Panc1 (cell line): Measurements from ENCODE around the gene DAPK1. TPM values are rescaled to one million over a fixed set of nuclear protein-coding genes. Genes with fewer than 3 reads are reported as not detected.
"Not testable (repeated sequence)": the region's sequence is repeated elsewhere in the genome, so short reads cannot be mapped to it uniquely, and the experiment has no call there.

Source experiments
- ATAC-seq: fragments of 200-7000 bp; cut with Tn5 transposase; 2 replicates; pipeline ENCODE4 v1.9.1; 2020; ENCODE audit warnings: mild to moderate bottlenecking, moderate library complexity
- BruUV-seq: library from RNA; stranded (reverse); fragments of 400-500 nt; replicated peaks from 2 replicates; lab custom pipeline; 2021; lab: Mats Ljungman, UMichigan
- CTCF ChIA-PET: fragments of 300-600 bp; sonication (Branson Sonifier 250); formaldehyde crosslinking; loops from one replicate; lab custom pipeline; 2022; ENCODE audit warnings: antibody characterized with exemption; lab: Charles Lee
- POLR2A ChIA-PET: fragments of 300-600 bp; sonication (Branson Sonifier 250); formaldehyde crosslinking; loops from one replicate; lab custom pipeline; 2022; ENCODE audit warnings: antibody characterized with exemption; lab: Charles Lee
- DNase-seq: peaks from one replicate; pipeline ENCODE4 v3.0.0-alpha.2; 2010; ENCODE audit warnings: low read depth, low spot score
- H3K27ac ChIP-seq: 2 replicates; pipeline ENCODE4 v1.5.1; 2011; ENCODE audit warnings: mild to moderate bottlenecking, low read length, inconsistent platforms
- H3K27me3 ChIP-seq: fragments of 200-500 bp; sonication (Bioruptor generic); 2 replicates; pipeline ENCODE4 v1.6.0; 2014; ENCODE audit warnings: low read length, inconsistent platforms; ENCODE audit not compliant: control insufficient read depth, insufficient read depth
- H3K36me3 ChIP-seq: fragments of 200-500 bp; sonication (Bioruptor generic); 2 replicates; pipeline ENCODE4 v1.5.1; 2014; ENCODE audit warnings: inconsistent platforms, mild to moderate bottlenecking, low read length, moderate library complexity; ENCODE audit not compliant: control insufficient read depth, insufficient read depth
- H3K4me1 ChIP-seq: 2 replicates; pipeline ENCODE4 v1.5.1; 2011; ENCODE audit warnings: inconsistent platforms, mild to moderate bottlenecking, low read length, moderate library complexity; ENCODE audit not compliant: control insufficient read depth, insufficient read depth
- H3K4me3 ChIP-seq, 2 experiments: 2 replicates each; pipeline ENCODE4 v1.5.1; 2011 to 2012; ENCODE audit warnings: low read depth in 2 of 2, low read length in 2 of 2, mild to moderate bottlenecking in 2 of 2, inconsistent platforms in 1 of 2, moderate library complexity in 1 of 2
- H3K9me3 ChIP-seq: fragments of 200-500 bp; sonication (Bioruptor generic); 2 replicates; pipeline ENCODE4 v1.5.1; 2014; ENCODE audit warnings: low read depth, mild to moderate bottlenecking, inconsistent platforms, low read length, moderate library complexity; ENCODE audit not compliant: control insufficient read depth, insufficient read depth
- POLR2AphosphoS5 ChIP-seq: IDR thresholded peaks from 2 replicates; pipeline ENCODE4 v1.6.1; 2012; ENCODE audit warnings: mild to moderate bottlenecking, low read depth, low read length, moderate library complexity
- SIN3A ChIP-seq: IDR thresholded peaks from 2 replicates; pipeline ENCODE4 v1.6.1; 2012; ENCODE audit warnings: low read depth, mild to moderate bottlenecking, low read length, moderate library complexity, borderline replicate concordance; ENCODE audit not compliant: insufficient read depth
- TCF7L2 ChIP-seq: IDR thresholded peaks from 2 replicates; pipeline ENCODE4 v1.6.1; 2011; ENCODE audit warnings: mild to moderate bottlenecking, low read depth, low read length, inconsistent platforms
- in situ Hi-C: cut with HindIII; loops from 2 replicates; pipeline ENCODE4 v1.10.0; 2016; ENCODE audit warnings: low sequenced_read_pairs, low pct_unique_long_range_greater_than_20kb
- intact Hi-C: fragments of 100-400 bp; cut with micrococcal nuclease; formaldehyde crosslinking; loops from one replicate; pipeline ENCODE4 v1.10.0; 2022; ENCODE audit not compliant: unreplicated experiment
- total RNA-seq: library from RNA; stranded (reverse); gene quantifications from one replicate; pipeline ENCODE4 v1.2.1, GENCODE V29; 2021; ENCODE audit not compliant: unreplicated experiment
- TF ChIP-seq, protein P1 (sequence below), 2 experiments: IDR thresholded peaks; 2 replicates each; pipeline ENCODE4 v1.6.1; 2011 to 2012; ENCODE audit warnings: low read depth in 2 of 2, control low read depth in 1 of 2, low read length in 1 of 2, mild to moderate bottlenecking in 1 of 2, moderate library complexity in 1 of 2; ENCODE audit not compliant: insufficient read depth in 1 of 2
- TF ChIP-seq, protein P2 (sequence below): fragments of 450-650 bp; IDR thresholded peaks from 2 replicates; pipeline ENCODE4 v1.5.1; 2017; ENCODE audit warnings: mild to moderate bottlenecking

The DAPK1 gene
- total RNA-seq, 1 experiment from 2014 or later: 0.87 TPM

DNA sequence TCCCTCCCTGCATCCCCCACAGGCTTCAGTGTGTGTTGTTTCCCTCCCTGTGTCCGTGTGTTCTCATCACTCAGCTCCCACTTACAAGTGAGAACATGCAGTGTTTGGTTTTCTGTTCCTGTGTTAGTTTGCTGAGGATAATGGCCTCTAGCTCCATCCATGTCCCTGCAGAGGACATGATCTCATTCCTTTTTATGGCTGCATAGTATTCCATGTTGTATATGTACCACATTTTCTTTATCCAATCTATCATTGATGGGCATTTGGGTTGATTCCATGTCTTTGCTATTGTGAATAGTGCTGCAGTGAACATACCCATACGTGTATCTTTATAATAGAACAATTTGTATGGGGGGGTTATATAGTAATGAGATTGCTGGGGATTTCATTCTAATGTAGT, 51.4 kb downstream of the DAPK1 start:
- H3K27ac ChIP-seq, in situ Hi-C loops, intact Hi-C loops, POLR2A ChIA-PET, DNase-seq, CTCF ChIA-PET, BruUV-seq, ATAC-seq, H3K9me3 ChIP-seq, H3K4me3 ChIP-seq, H3K36me3 ChIP-seq, H3K4me1 ChIP-seq, H3K27me3 ChIP-seq: not testable (repeated sequence)

DNA sequence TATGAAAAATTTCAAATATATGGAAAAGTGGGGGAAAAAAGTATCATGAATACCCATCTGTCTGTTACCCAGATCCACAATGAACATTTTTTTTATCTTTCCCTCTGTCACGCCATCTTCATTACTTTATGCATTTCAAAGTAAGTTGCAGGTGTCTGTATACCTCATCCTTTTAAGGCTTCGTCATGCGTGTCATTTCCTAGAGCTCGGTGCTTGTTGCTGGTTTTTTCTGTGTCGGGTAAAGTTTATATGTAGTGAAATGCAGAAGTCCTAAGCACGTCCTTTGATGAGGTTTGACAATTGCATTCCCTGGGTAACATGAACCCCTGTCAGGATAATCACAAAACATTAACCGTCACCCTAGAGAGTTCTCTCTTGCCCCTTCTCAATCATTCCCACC, 52.1 kb downstream of the DAPK1 start:
- no TSS peak for BruUV-seq
- DNase-seq (no peak), ATAC-seq (no peak)
- no peaks in the 10 kb centered on the region for H3K27me3 ChIP-seq
- no peaks in the 10 kb centered on the region for H3K36me3 ChIP-seq
- H3K4me1 ChIP-seq: no peaks in the 10 kb centered on the region
- ChIA-PET POLR2A (no interaction called here), CTCF (no interaction called here)
- in situ Hi-C loops (no loop called here), intact Hi-C loops (no loop called here)
- no peaks in the 10 kb centered on the region for H3K9me3 ChIP-seq
- TF ChIP-seq TCF7L2 (no peak), POLR2AphosphoS5 (no peak), SIN3A (no peak)
- TF ChIP-seq, protein P1, sequence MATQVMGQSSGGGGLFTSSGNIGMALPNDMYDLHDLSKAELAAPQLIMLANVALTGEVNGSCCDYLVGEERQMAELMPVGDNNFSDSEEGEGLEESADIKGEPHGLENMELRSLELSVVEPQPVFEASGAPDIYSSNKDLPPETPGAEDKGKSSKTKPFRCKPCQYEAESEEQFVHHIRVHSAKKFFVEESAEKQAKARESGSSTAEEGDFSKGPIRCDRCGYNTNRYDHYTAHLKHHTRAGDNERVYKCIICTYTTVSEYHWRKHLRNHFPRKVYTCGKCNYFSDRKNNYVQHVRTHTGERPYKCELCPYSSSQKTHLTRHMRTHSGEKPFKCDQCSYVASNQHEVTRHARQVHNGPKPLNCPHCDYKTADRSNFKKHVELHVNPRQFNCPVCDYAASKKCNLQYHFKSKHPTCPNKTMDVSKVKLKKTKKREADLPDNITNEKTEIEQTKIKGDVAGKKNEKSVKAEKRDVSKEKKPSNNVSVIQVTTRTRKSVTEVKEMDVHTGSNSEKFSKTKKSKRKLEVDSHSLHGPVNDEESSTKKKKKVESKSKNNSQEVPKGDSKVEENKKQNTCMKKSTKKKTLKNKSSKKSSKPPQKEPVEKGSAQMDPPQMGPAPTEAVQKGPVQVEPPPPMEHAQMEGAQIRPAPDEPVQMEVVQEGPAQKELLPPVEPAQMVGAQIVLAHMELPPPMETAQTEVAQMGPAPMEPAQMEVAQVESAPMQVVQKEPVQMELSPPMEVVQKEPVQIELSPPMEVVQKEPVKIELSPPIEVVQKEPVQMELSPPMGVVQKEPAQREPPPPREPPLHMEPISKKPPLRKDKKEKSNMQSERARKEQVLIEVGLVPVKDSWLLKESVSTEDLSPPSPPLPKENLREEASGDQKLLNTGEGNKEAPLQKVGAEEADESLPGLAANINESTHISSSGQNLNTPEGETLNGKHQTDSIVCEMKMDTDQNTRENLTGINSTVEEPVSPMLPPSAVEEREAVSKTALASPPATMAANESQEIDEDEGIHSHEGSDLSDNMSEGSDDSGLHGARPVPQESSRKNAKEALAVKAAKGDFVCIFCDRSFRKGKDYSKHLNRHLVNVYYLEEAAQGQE (IDR thresholded peaks at IDR 0.05; ENCODE audit: insufficient read depth in 1 of 2, low read depth in 2 of 2, low read length in 1 of 2): no peak
- TF ChIP-seq, protein P2, sequence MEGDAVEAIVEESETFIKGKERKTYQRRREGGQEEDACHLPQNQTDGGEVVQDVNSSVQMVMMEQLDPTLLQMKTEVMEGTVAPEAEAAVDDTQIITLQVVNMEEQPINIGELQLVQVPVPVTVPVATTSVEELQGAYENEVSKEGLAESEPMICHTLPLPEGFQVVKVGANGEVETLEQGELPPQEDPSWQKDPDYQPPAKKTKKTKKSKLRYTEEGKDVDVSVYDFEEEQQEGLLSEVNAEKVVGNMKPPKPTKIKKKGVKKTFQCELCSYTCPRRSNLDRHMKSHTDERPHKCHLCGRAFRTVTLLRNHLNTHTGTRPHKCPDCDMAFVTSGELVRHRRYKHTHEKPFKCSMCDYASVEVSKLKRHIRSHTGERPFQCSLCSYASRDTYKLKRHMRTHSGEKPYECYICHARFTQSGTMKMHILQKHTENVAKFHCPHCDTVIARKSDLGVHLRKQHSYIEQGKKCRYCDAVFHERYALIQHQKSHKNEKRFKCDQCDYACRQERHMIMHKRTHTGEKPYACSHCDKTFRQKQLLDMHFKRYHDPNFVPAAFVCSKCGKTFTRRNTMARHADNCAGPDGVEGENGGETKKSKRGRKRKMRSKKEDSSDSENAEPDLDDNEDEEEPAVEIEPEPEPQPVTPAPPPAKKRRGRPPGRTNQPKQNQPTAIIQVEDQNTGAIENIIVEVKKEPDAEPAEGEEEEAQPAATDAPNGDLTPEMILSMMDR: no peak
- no peak overlapping the region for H3K27ac ChIP-seq
- H3K4me3 ChIP-seq: no peak overlapping the region

DNA sequence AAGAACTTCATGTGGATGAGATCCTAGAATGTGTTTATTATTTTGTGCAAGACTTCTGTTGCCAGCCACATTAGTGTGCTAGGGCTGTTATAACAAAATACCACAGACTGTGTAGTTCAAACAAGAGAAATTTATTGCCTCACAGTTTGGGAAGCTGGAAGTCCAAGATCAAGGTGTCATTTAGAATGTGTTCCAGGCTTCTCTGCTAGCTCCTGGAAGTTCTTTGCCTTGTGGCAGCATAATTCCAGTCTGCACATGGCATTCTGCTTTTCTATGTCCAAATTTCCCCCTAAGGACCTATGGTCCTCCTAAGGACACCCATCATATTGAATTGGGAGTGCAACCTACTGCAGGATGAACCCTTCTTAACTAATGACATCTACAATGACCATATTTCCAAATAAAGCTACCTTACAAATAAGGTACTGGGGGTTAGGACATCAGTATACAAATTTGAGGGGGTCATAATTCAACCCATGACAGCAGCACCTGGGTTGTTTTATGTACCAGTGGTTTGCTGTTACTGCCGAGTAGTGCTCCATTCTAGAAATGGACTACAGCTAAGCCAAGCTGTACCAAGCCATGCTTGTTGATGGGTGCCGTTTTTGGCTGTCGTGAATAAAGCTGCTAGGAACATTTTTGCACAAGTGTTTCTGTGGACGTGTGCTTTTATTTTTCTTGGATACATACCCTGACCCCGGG, 52.7 kb downstream of the DAPK1 start:
- ATAC-seq (no peak), DNase-seq (no peak)
- H3K4me3 ChIP-seq: no peak overlapping the region
- ChIA-PET CTCF (interaction anchor here (0.6 kb wide), 1 partner anchor 230 kb away, joined by 3 read pairs; no protein-coding TSS in a partner anchor), POLR2A (no interaction called here)
- no peaks in the 10 kb centered on the region for H3K27me3 ChIP-seq
- no peaks in the 10 kb centered on the region for H3K36me3 ChIP-seq
- no TSS peak for BruUV-seq
- TF ChIP-seq SIN3A (no peak), TCF7L2 (no peak)
- in situ Hi-C loops (no loop called here), intact Hi-C loops (no loop called here)
- H3K27ac ChIP-seq: no peak overlapping the region
- H3K9me3 ChIP-seq: no peaks in the 10 kb centered on the region
- H3K4me1 ChIP-seq: no peaks in the 10 kb centered on the region
